Activated CD4-positive, alpha-beta T cell treated with anti-CD3 and anti-CD28 coated beads for 36 hours (primary cell): ENCODE data around the gene POLR1G. TPM values are rescaled to one million over a fixed set of nuclear protein-coding genes. Genes with fewer than 3 reads are reported as not detected.

Experiments used
- ATAC-seq: fragments of 200-7000 bp; cut with Tn5 transposase; one replicate; pipeline ENCODE4 v1.10.0; 2021; ENCODE audit warnings: mild to moderate bottlenecking, moderate library complexity
- CTCF ChIA-PET: fragments of 350-600 bp; sonication (Branson Sonifier 250); formaldehyde crosslinking; loops from one replicate; lab custom pipeline; 2021; ENCODE audit warnings: antibody characterized with exemption; lab: Charles Lee
- POLR2A ChIA-PET: fragments of 350-600 bp; sonication (Branson Sonifier 250); formaldehyde crosslinking; loops from one replicate; lab custom pipeline; 2021; ENCODE audit warnings: antibody characterized with exemption, inconsistent platforms; lab: Charles Lee
- DNase-seq: peaks from one replicate; pipeline ENCODE4 v3.0.0-alpha.2; 2020
- H3K27ac Mint-ChIP-seq: one replicate; pipeline ENCODE4 v1.8.0; 2021; ENCODE audit warnings: mixed read lengths
- H3K27me3 Mint-ChIP-seq: one replicate; pipeline ENCODE4 v1.8.0; 2021; ENCODE audit warnings: mixed read lengths
- H3K36me3 Mint-ChIP-seq: one replicate; pipeline ENCODE4 v1.8.0; 2021; ENCODE audit warnings: low read depth, mixed read lengths
- H3K4me1 Mint-ChIP-seq: one replicate; pipeline ENCODE4 v1.8.0; 2021; ENCODE audit warnings: mixed read lengths
- H3K4me3 Mint-ChIP-seq: one replicate; pipeline ENCODE4 v1.8.0; 2021; ENCODE audit warnings: mild to moderate bottlenecking, moderate library complexity, mixed read lengths
- H3K9me3 Mint-ChIP-seq: one replicate; pipeline ENCODE4 v1.8.0; 2021; ENCODE audit warnings: low read depth, mixed read lengths
- intact Hi-C, 2 experiments: fragments of 100-400 bp; cut with DNase I in 1 of 2; cut with micrococcal nuclease in 1 of 2; formaldehyde crosslinking; loops; one replicate each; pipeline versions ENCODE4 v1.14.2 to v1.15.1; 2022 to 2024; cut with DNase I, micrococcal nuclease
- microRNA-seq: library from miRNA; unstranded; fragments of <30 nt; microRNA quantifications from one replicate; pipeline ENCODE4 v1.2.0, GENCODE V29; 2021; ENCODE audit warnings: borderline replicate concordance
- total RNA-seq, 2 experiments: library from RNA; stranded (reverse); gene quantifications; one replicate each; pipeline ENCODE4 v1.2.3, GENCODE V29; 2021

POLR1G gene
- total RNA-seq, 2 experiments from 2014 or later, result 15.8 to 18.4 TPM

DNA sequence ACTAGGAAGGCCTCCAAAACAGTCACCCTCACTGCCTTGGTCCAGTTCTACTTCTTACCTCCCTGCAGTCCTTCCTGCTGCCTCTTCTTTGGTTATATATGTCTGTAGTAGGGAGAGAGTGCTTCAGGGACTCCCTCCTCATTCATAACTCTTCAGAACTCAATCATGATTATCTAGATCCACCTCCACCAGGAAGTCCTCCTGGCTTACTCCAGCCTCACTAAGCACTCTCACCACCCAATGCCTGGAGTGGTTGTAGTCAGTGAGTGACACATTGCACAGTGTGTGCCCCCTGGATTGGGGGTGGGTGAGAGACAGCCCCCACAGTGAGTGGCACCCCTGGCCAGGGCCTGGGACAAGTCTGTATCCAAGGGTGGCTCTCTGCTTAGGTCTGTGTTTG is 51.3 kb downstream of the POLR1G start:
- DNase-seq (no peak), ATAC-seq (no peak)
- H3K27ac Mint-ChIP-seq, result no peak overlapping the region
- no peaks in the 10 kb centered on the region for H3K36me3 Mint-ChIP-seq
- no peaks in the 10 kb centered on the region for H3K27me3 Mint-ChIP-seq
- H3K4me1 Mint-ChIP-seq, result peaks cover 14% of the 10 kb centered on the region
- H3K4me3 Mint-ChIP-seq, result no peak overlapping the region
- intact Hi-C loops, result no loop called here
- no peaks in the 10 kb centered on the region for H3K9me3 Mint-ChIP-seq
- CTCF ChIA-PET, result interaction anchor here (1.4 kb wide), 1 partner anchor 11 kb away, joined by 4 read pairs; the partner anchor contains the start of gene FOSB
- POLR2A ChIA-PET, result no interaction called here

Small RNA genes within 50 kb of the gene (microRNA-seq; reads per million reads assigned to microRNA genes)
- not detected for gene MIR6088

Other genes starting within 250 kb of the POLR1G start
- under 1 TPM; 0.09 to 0.11 TPM for gene NKPD1, start 245.7 kb upstream of the POLR1G start, total RNA-seq
- 10 to 100 TPM; 18.3 to 25.1 TPM for gene TRAPPC6A, start 228.4 kb upstream of the POLR1G start, total RNA-seq
- 10 to 100 TPM; 10.7 to 11.2 TPM for gene BLOC1S3, start 227.9 kb upstream of the POLR1G start, total RNA-seq
- not detected for gene EXOC3L2, start 161.2 kb upstream of the POLR1G start, total RNA-seq
- 10 to 100 TPM; 19.1 to 19.6 TPM for gene MARK4, start 155.4 kb upstream of the POLR1G start, total RNA-seq
- not detected for gene CKM, start 83.8 kb upstream of the POLR1G start, total RNA-seq
- under 1 TPM; 0.11 to 0.14 TPM for gene KLC3, start 65.9 kb upstream of the POLR1G start, total RNA-seq
- 10 to 100 TPM; 27.5 to 30.4 TPM for gene ERCC2, start 36.1 kb upstream of the POLR1G start, total RNA-seq
- 10 to 100 TPM; 15.2 to 17.8 TPM for gene PPP1R13L, start 1.6 kb upstream of the POLR1G start, total RNA-seq
- 10 to 100 TPM; 58.1 to 71.8 TPM for gene ERCC1, start 17.3 kb downstream of the POLR1G start, total RNA-seq
- 1 to 10 TPM; 7.3 to 7.7 TPM for gene FOSB, start 61.4 kb downstream of the POLR1G start, total RNA-seq
- 1 to 10 TPM; 2.0 to 3.2 TPM for gene RTN2, start 90.4 kb downstream of the POLR1G start, total RNA-seq
- gene PPM1N, start 91.8 kb downstream of the POLR1G start, total RNA-seq, result 1 to 10 TPM; 2.8 to 3.1 TPM
- 100 to 1,000 TPM; 152 to 153 TPM for gene VASP, start 100.8 kb downstream of the POLR1G start, total RNA-seq
- 10 to 100 TPM; 13.8 to 14.4 TPM for gene OPA3, start 178.2 kb downstream of the POLR1G start, total RNA-seq
- not detected for gene GPR4, start 195.6 kb downstream of the POLR1G start, total RNA-seq
- 100 to 1,000 TPM; 121 to 134 TPM for gene EML2, start 232.8 kb downstream of the POLR1G start, total RNA-seq